Testis (tissue), 2 donors: ENCODE results near the gene PKNOX2.

ENCODE experiments used
- POLR2A ChIP-seq: fragments of 450-650 bp; IDR thresholded peaks from one replicate; pipeline ENCODE4 v1.6.1; 2017; ENCODE audit warnings: antibody characterized with exemption, mild to moderate bottlenecking, moderate library complexity
- TF ChIP-seq, protein P1 (sequence below), 3 experiments: fragments of 450-650 bp in 2 of 3; fragments of 200-600 bp in 1 of 3; sonication (generic) in 1 of 3; IDR thresholded peaks; one replicate each; pipeline ENCODE4 v1.5.1; 2016 to 2019; ENCODE audit warnings: antibody characterized with exemption in 3 of 3, mild to moderate bottlenecking in 2 of 3, moderate library complexity in 1 of 3

DNA sequence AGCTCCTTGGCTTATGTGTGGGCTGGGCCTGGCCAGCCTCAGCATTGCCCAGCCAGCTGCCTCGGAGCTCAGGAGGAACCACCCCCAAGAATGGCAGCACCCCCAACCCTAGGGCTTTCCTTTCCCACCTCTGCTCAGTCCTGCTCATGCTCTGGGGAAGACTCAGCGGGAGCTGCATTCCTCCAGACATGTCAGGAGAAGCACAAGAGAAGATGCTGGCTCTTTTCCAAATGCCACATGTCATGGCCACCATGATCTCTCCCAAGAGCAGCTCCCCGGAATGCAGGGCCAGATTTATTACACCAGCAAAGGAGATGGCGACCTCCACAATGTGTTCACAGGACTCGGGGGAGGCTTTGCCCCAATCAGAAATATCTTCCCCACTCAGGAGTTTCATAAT, 143.7 kb downstream of the PKNOX2 start:
- TF ChIP-seq, protein P1, sequence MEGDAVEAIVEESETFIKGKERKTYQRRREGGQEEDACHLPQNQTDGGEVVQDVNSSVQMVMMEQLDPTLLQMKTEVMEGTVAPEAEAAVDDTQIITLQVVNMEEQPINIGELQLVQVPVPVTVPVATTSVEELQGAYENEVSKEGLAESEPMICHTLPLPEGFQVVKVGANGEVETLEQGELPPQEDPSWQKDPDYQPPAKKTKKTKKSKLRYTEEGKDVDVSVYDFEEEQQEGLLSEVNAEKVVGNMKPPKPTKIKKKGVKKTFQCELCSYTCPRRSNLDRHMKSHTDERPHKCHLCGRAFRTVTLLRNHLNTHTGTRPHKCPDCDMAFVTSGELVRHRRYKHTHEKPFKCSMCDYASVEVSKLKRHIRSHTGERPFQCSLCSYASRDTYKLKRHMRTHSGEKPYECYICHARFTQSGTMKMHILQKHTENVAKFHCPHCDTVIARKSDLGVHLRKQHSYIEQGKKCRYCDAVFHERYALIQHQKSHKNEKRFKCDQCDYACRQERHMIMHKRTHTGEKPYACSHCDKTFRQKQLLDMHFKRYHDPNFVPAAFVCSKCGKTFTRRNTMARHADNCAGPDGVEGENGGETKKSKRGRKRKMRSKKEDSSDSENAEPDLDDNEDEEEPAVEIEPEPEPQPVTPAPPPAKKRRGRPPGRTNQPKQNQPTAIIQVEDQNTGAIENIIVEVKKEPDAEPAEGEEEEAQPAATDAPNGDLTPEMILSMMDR (IDR thresholded peaks at IDR 0.05) = no peak
- TF ChIP-seq POLR2A = no peak
